T-helper 1 cell treated with Interleukin-12 subunit alpha and Interleukin-12 subunit beta and Interleukin-4 antibody, amounts not matched to agents 30 ng/mL and 1 ng/mL, for 36 hours (primary cell): Measurements from ENCODE around the gene CACNB1. TPM values are rescaled to one million over a fixed set of nuclear protein-coding genes. Genes with fewer than 3 reads are reported as not detected.
"Not testable (repeated sequence)": the region's sequence is repeated elsewhere in the genome, so short reads cannot be mapped to it uniquely, and the experiment has no call there.

Experiments used
- intact Hi-C: fragments of 100-400 bp; cut with micrococcal nuclease; formaldehyde crosslinking; loops from one replicate; pipeline ENCODE4 v1.15.1; 2024
- total RNA-seq: library from RNA; stranded (reverse); gene quantifications from 2 replicates; pipeline ENCODE4 v1.2.3, GENCODE V29; 2022

CACNB1 gene
- total RNA-seq, 1 donor from 2014 or later, result 25.7 TPM

GRCh38 chr17:39130205-39130604 is 67.3 kb downstream of the CACNB1 start:
- intact Hi-C loops, result no loop called here

GRCh38 chr17:39129544-39129943 is 67.9 kb downstream of the CACNB1 start:
- intact Hi-C loops, result not testable (repeated sequence)

- intact Hi-C loops, result loop anchor here (1.0 kb wide), 1 partner anchor 46 kb away; no protein-coding TSS in a partner anchor
Observed at GRCh38 chr17:39126436-39126835, 71.0 kb downstream of the CACNB1 start.

- intact Hi-C loops, result no loop called here
Observed at GRCh38 chr17:39125143-39125875, 72.2 kb downstream of the CACNB1 start.

GRCh38 chr17:39123627-39124026 is 73.8 kb downstream of the CACNB1 start:
- intact Hi-C loops, result no loop called here

Other genes starting within 250 kb of the CACNB1 start
- not detected in 2 replicates for gene FBXO47, start 230.3 kb downstream of the CACNB1 start, total RNA-seq
- gene PLXDC1, start 46.0 kb downstream of the CACNB1 start, total RNA-seq, result 1.4 and 1.9 TPM in 2 replicates
- gene ARL5C, start 31.5 kb downstream of the CACNB1 start, total RNA-seq, result not detected in 2 replicates
- gene RPL19, start 2.6 kb upstream of the CACNB1 start, total RNA-seq, result 1,679 and 1,689 TPM in 2 replicates
- not detected in 2 replicates for gene STAC2, start 28.3 kb upstream of the CACNB1 start, total RNA-seq
- gene FBXL20, start 204.0 kb upstream of the CACNB1 start, total RNA-seq, result 15.7 and 16.7 TPM in 2 replicates